ENCODE results near the gene ABCA2. TPM values are rescaled to one million over a fixed set of nuclear protein-coding genes. Genes with fewer than 3 reads are reported as not detected.
A peak's percentile ranks its signal among the peaks of the same experiment; 100 is the strongest.

Gene ABCA2
- total and polyA plus RNA-seq, 9 of the 15 experiments (the other 6 are each of a cell fraction or from before 2014, with no cell fraction given): 0.69 to 16.3 (median 6.1) TPM; not detected in 2

GRCh38 chr9:137011907-137012675 is 15.9 kb downstream of the ABCA2 start:
- no peak for FAIRE-seq
- no TSS peak for BruUV-seq (replicated peaks)
- TF ChIP-seq RAD21 (CRISPR knock-in tag; conservative IDR thresholded peaks at IDR 0.05 in 1 of 2, IDR thresholded peaks at IDR 0.05 in 1 of 2) (no peak), NR4A1 (CRISPR knock-in tag; IDR thresholded peaks at IDR 0.05) (no peak), NR4A1 (tag; IDR thresholded peaks at IDR 0.05) (no peak), ZSCAN29 (IDR thresholded peaks at IDR 0.05) (no peak), SRSF3 (IDR thresholded peaks at IDR 0.05; ENCODE audit: insufficient read depth, low read length) (no peak), NR1H2 (CRISPR knock-in tag; IDR thresholded peaks at IDR 0.05) (no peak), SMAD1 (IDR thresholded peaks at IDR 0.05; ENCODE audit: low read depth, low read length, partially characterized antibody) (no peak), ZBTB26 (CRISPR knock-in tag; IDR thresholded peaks at IDR 0.05) (no peak), ATF3 (IDR thresholded peaks at IDR 0.05) (no peak), ATF3 (CRISPR knock-in tag; conservative IDR thresholded peaks at IDR 0.05) (no peak), TAF1 (IDR thresholded peaks at IDR 0.05; ENCODE audit: control insufficient read depth, extremely low read depth, insufficient read depth, low read length, severe bottlenecking) (no peak), ZNF217 (CRISPR knock-in tag; IDR thresholded peaks at IDR 0.05) (no peak), SRSF9 (IDR thresholded peaks at IDR 0.05; ENCODE audit: borderline replicate concordance, low read depth, low read length) (no peak), ZNF398 (CRISPR knock-in tag; IDR thresholded peaks at IDR 0.05) (no peak), CTCFL (IDR thresholded peaks at IDR 0.05; ENCODE audit: borderline replicate concordance, insufficient read depth, low read depth, low read length, poor library complexity, severe bottlenecking) (no peak)

More at GRCh38 chr9:137011907-137012675, 15.9 kb downstream of the ABCA2 start:
- no peak for DNase-seq (ENCODE audit: extremely low read depth in 1 of 4, low spot score in 3 of 4)
- Histone ChIP-seq H3K9ac (ENCODE audit: insufficient read depth in 1 of 2, low read depth in 2 of 2, low read length in 2 of 2) (peak overlapping the region in 1 of 2 experiments; percentile 80; a peak in 2 of 4 replicates), H3K4me3 (no peak overlapping the region), H3K9me1 (ENCODE audit: control insufficient read depth, insufficient read depth, low read length) (no peaks in the 10 kb centered on the region), H3K9me3 (replicated peaks; ENCODE audit: control insufficient read depth, insufficient read depth, low read depth, low read length) (no peaks in the 10 kb centered on the region), H3K4me1 (replicated peaks in 1 of 2; ENCODE audit: control insufficient read depth in 2 of 2, insufficient read depth in 2 of 2, low read length in 2 of 2) (peaks cover 0 to 70% of the 10 kb centered on the region in 2 experiments; a peak in 2 of 5 replicates), H3K79me2 (ENCODE audit: control insufficient read depth, insufficient read depth, low read length) (no peaks in the 10 kb centered on the region), H3K36me3 (ENCODE audit: control insufficient read depth, insufficient read depth, low read length) (no peaks in the 10 kb centered on the region), H4K20me1 (replicated peaks; ENCODE audit: control insufficient read depth, insufficient read depth, low read length) (no peaks in the 10 kb centered on the region), H3K4me2 (ENCODE audit: insufficient read depth, low read length) (no peak overlapping the region), H3K27me3 (ENCODE audit: control insufficient read depth in 2 of 2, insufficient read depth in 2 of 2, low read length in 2 of 2) (no peaks in the 10 kb centered on the region), H2AFZ (ENCODE audit: low read depth, low read length) (no peak overlapping the region), H3K27ac (ENCODE audit: extremely low read depth, low read depth, low read length) (no peak overlapping the region)
- ChIA-PET CTCF (ENCODE audit: low intra/inter-chr PET ratio) (no interaction called here), POLR2A (interaction anchor here (0.6 to 0.7 kb wide), 2 partner anchors 86 to 160 kb away, joined by 3 read pairs; no protein-coding TSS in a partner anchor)
- intact Hi-C loops (cut with micrococcal nuclease): no loop called here
- in situ Hi-C loops (cut with MboI): no loop called here
- no peak for ATAC-seq
- WGBS (ENCODE audit: insufficient coverage, low coverage, missing lambda C conversion rate): 81% methylated on average over 21 of the region's 39 CpGs
